NCI-H187 treated with DMSO at 0.1 percent for 48 hours (cell line): ENCODE results near the gene MISP3.

Experiments used
- DNase-seq: peaks from one replicate; lab custom pipeline; 2025; lab: John Stamatoyannopoulos, UW

MISP3 gene

GRCh38 chr19:14102756-14103155, 30.2 kb downstream of the MISP3 start:
- DNase-seq = no peak

GRCh38 chr19:14103310-14103709, 30.7 kb downstream of the MISP3 start:
- no peak for DNase-seq

GRCh38 chr19:14105680-14106079, 33.1 kb downstream of the MISP3 start:
- no peak for DNase-seq

GRCh38 chr19:14106840-14107239, 34.3 kb downstream of the MISP3 start:
- no peak for DNase-seq

- no peak for DNase-seq
Measured at GRCh38 chr19:14107581-14108461, 35.2 kb downstream of the MISP3 start.

- DNase-seq = no peak
Measured at GRCh38 chr19:14110650-14111049, 38.1 kb downstream of the MISP3 start.

- no peak for DNase-seq
Measured at GRCh38 chr19:14111486-14111885, 38.9 kb downstream of the MISP3 start.

GRCh38 chr19:14112051-14112808, 39.6 kb downstream of the MISP3 start:
- no peak for DNase-seq

GRCh38 chr19:14112809-14113385, 40.3 kb downstream of the MISP3 start:
- DNase-seq = no peak

- DNase-seq = no peak
Measured at GRCh38 chr19:14113762-14114414, 41.3 kb downstream of the MISP3 start.

GRCh38 chr19:14114439-14114838, 41.9 kb downstream of the MISP3 start:
- DNase-seq = no peak

- no peak for DNase-seq
Measured at GRCh38 chr19:14114854-14115253, 42.3 kb downstream of the MISP3 start.

- no peak for DNase-seq
Measured at GRCh38 chr19:14115756-14116155, 43.2 kb downstream of the MISP3 start.

GRCh38 chr19:14116525-14116917, 43.9 kb downstream of the MISP3 start:
- no peak for DNase-seq

GRCh38 chr19:14116918-14117578, 44.5 kb downstream of the MISP3 start:
- no peak for DNase-seq

- DNase-seq = peak; percentile 47
Measured at GRCh38 chr19:14117668-14118164, 45.1 kb downstream of the MISP3 start, which contains the start of gene PRKACA. Gene PRKACA (minus strand): TSS chr19:14117762. CDS start chr19:14117547, 215 bp downstream.

GRCh38 chr19:14118165-14119051, 45.8 kb downstream of the MISP3 start:
- DNase-seq = no peak

- DNase-seq = no peak
Measured at GRCh38 chr19:14119146-14119545, 46.6 kb downstream of the MISP3 start.

GRCh38 chr19:14119644-14120496, 47.3 kb downstream of the MISP3 start:
- no peak for DNase-seq

- no peak for DNase-seq
Measured at GRCh38 chr19:14120497-14120780, 47.9 kb downstream of the MISP3 start.
